Measurements from ENCODE around the gene PPFIBP1. TPM values are rescaled to one million over a fixed set of nuclear protein-coding genes. Genes with fewer than 3 reads are reported as not detected.
A peak's percentile ranks its signal among the peaks of the same experiment; 100 is the strongest.

Gene PPFIBP1
- total and polyA plus RNA-seq, 4 donors = 13.6 to 150 (median 63.1) TPM

GRCh38 chr12:27548301-27549199 is 24.5 kb downstream of the PPFIBP1 start:
- H3K36me3 ChIP-seq (ENCODE audit: control insufficient read depth in 4 of 4, insufficient read depth in 4 of 4, low read length in 4 of 4) = no peaks in the 10 kb centered on the region
- TF ChIP-seq CTCF (IDR thresholded peaks at IDR 0.05; ENCODE audit: control extremely low read depth, extremely low read depth) = no peak
- ATAC-seq (ENCODE audit: insufficient read depth, low FRiP score) (no peak), DNase-seq (no peak)
- WGBS, 2 donors = 94 to 95% methylated on average over 8 of the region's 8 CpGs
- peaks cover 23 to 69% (median 50%) of the 10 kb centered on the region in 5 donors for H3K4me1 ChIP-seq (ENCODE audit: control insufficient read depth in 5 of 5, insufficient read depth in 5 of 5, low read length in 5 of 5)
- H3K4me3 ChIP-seq = no peak overlapping the region
- no peak overlapping the region for H3K9ac ChIP-seq (ENCODE audit: insufficient read depth in 1 of 2, low read length in 2 of 2)
- no peaks in the 10 kb centered on the region for H3K27me3 ChIP-seq (ENCODE audit: control insufficient read depth in 3 of 3, insufficient read depth in 3 of 3, low read length in 2 of 3)
- no peaks in the 10 kb centered on the region for H3K9me3 ChIP-seq (ENCODE audit: control insufficient read depth in 4 of 4, insufficient read depth in 3 of 4, low read length in 3 of 4)
- peak overlapping the region; percentile 56 to 93 for H3K27ac ChIP-seq (ENCODE audit: low read depth in 1 of 2, low read length in 1 of 2)

- no peak for TF ChIP-seq CTCF (IDR thresholded peaks at IDR 0.05; ENCODE audit: control extremely low read depth, extremely low read depth)
- ATAC-seq (ENCODE audit: insufficient read depth, low FRiP score) (peak; percentile 32), DNase-seq (peak in 2 of 3 donors; percentile 59 to 72)
- H3K27ac ChIP-seq (ENCODE audit: low read depth in 1 of 2, low read length in 1 of 2) = peak overlapping the region; percentile 76 to 93
- peak overlapping the region in 1 of 2 donors; percentile 48 for H3K9ac ChIP-seq (ENCODE audit: insufficient read depth in 1 of 2, low read length in 2 of 2)
- no peaks in the 10 kb centered on the region for H3K9me3 ChIP-seq (ENCODE audit: control insufficient read depth in 4 of 4, insufficient read depth in 3 of 4, low read length in 3 of 4)
- H3K4me3 ChIP-seq = no peak overlapping the region
- peaks cover 23 to 76% (median 57%) of the 10 kb centered on the region in 5 donors for H3K4me1 ChIP-seq (ENCODE audit: control insufficient read depth in 5 of 5, insufficient read depth in 5 of 5, low read length in 5 of 5)
- no peaks in the 10 kb centered on the region for H3K36me3 ChIP-seq (ENCODE audit: control insufficient read depth in 4 of 4, insufficient read depth in 4 of 4, low read length in 4 of 4)
- H3K27me3 ChIP-seq (ENCODE audit: control insufficient read depth in 3 of 3, insufficient read depth in 3 of 3, low read length in 2 of 3) = no peaks in the 10 kb centered on the region
- WGBS, 2 donors = 20 to 24% methylated on average over 8 of the region's 8 CpGs
Measured at GRCh38 chr12:27549236-27549800, 25.3 kb downstream of the PPFIBP1 start.

- TF ChIP-seq CTCF (IDR thresholded peaks at IDR 0.05; ENCODE audit: control extremely low read depth, extremely low read depth) = no peak
- Histone ChIP-seq H3K4me3 (no peak overlapping the region), H3K36me3 (ENCODE audit: control insufficient read depth in 4 of 4, insufficient read depth in 4 of 4, low read length in 4 of 4) (no peaks in the 10 kb centered on the region), H3K27me3 (ENCODE audit: control insufficient read depth in 3 of 3, insufficient read depth in 3 of 3, low read length in 2 of 3) (no peaks in the 10 kb centered on the region), H3K4me1 (ENCODE audit: control insufficient read depth in 5 of 5, insufficient read depth in 5 of 5, low read length in 5 of 5) (peaks cover 23 to 83% (median 63%) of the 10 kb centered on the region in 5 donors), H3K27ac (ENCODE audit: low read depth in 1 of 2, low read length in 1 of 2) (peak overlapping the region; percentile 76 to 93), H3K9me3 (ENCODE audit: control insufficient read depth in 4 of 4, insufficient read depth in 3 of 4, low read length in 3 of 4) (no peaks in the 10 kb centered on the region), H3K9ac (ENCODE audit: insufficient read depth in 1 of 2, low read length in 2 of 2) (peak overlapping the region in 1 of 2 donors; percentile 48)
- WGBS, 2 donors = 25 to 27% methylated on average over 12 of the region's 12 CpGs
- peak; percentile 82 for ATAC-seq (ENCODE audit: insufficient read depth, low FRiP score)
- DNase-seq = peak; percentile 94 to 99 (median 98)
Measured at GRCh38 chr12:27549801-27550652, 26.0 kb downstream of the PPFIBP1 start.

All from lung (tissue), 12 donors.